Cortex of kidney (tissue), 1 donor: Measurements from ENCODE around the gene CASQ2.

ENCODE experiments used
- DNase-seq: peaks from one replicate; lab custom pipeline; 2025; lab: John Stamatoyannopoulos, UW

CASQ2 gene

GRCh38 chr1:115728341-115728740, 40.2 kb downstream of the CASQ2 start:
- DNase-seq: no peak

- no peak for DNase-seq
These were observed 40.7 kb downstream of the CASQ2 start for GRCh38 chr1:115727706-115728249.

- no peak for DNase-seq
These were observed 41.9 kb downstream of the CASQ2 start for GRCh38 chr1:115726570-115726969.

GRCh38 chr1:115726161-115726560, 42.4 kb downstream of the CASQ2 start:
- no peak for DNase-seq

- no peak for DNase-seq
These were observed 42.9 kb downstream of the CASQ2 start for GRCh38 chr1:115725600-115725999.

- no peak for DNase-seq
These were observed 44.8 kb downstream of the CASQ2 start for GRCh38 chr1:115723756-115724155.

- DNase-seq: no peak
These were observed 46.3 kb downstream of the CASQ2 start for GRCh38 chr1:115722221-115722620.

- DNase-seq: no peak
These were observed 49.2 kb downstream of the CASQ2 start for GRCh38 chr1:115719285-115719684.

GRCh38 chr1:115718011-115718754, 50.3 kb downstream of the CASQ2 start:
- no peak for DNase-seq

GRCh38 chr1:115717541-115717940, 51.0 kb downstream of the CASQ2 start:
- DNase-seq: no peak

- DNase-seq: no peak
These were observed 53.9 kb downstream of the CASQ2 start for GRCh38 chr1:115714572-115715141.

- DNase-seq: no peak
These were observed 54.6 kb downstream of the CASQ2 start for GRCh38 chr1:115713906-115714305.

- no peak for DNase-seq
These were observed 55.5 kb downstream of the CASQ2 start for GRCh38 chr1:115712911-115713609.

- DNase-seq: no peak
These were observed 57.5 kb downstream of the CASQ2 start for GRCh38 chr1:115710859-115711624.

- DNase-seq: no peak
These were observed 61.7 kb downstream of the CASQ2 start for GRCh38 chr1:115706587-115707425.

GRCh38 chr1:115705963-115706362, 62.6 kb downstream of the CASQ2 start:
- no peak for DNase-seq

GRCh38 chr1:115705085-115705951, 63.2 kb downstream of the CASQ2 start:
- no peak for DNase-seq

- no peak for DNase-seq
These were observed 65.6 kb downstream of the CASQ2 start for GRCh38 chr1:115702959-115703358.

- no peak for DNase-seq
These were observed 67.4 kb downstream of the CASQ2 start for GRCh38 chr1:115701090-115701489.

GRCh38 chr1:115697619-115698018, 70.9 kb downstream of the CASQ2 start:
- DNase-seq: no peak
